Measurements from ENCODE around the gene SH2D4B.

SH2D4B gene

DNA sequence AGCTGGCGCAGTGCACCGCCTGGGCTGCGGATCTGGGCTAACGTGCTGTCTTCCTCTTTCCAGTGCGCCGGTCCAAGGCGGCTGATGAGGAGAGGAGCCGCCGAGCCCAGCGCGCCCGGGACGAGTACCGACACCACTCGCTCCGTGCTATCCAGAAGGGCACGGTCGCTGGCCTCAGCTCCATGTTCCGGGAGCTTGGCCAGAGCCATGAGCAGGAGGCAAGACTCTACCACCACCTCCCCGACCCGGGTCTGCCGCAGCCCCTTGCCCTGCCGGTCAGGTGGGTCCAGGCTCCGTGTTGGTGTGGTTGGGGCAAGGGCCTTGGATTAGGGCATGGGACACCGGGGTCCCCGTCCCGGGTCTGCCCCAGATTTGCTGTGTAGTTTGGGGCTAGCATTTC lies 65.8 kb downstream of the SH2D4B start:
- no peaks in the 10 kb centered on the region for H3K4me1 ChIP-seq (ENCODE audit: control insufficient read depth in 1 of 2, insufficient read depth in 2 of 2, low read length in 2 of 2)
- no peak overlapping the region for H3K27ac ChIP-seq (ENCODE audit: low read length)
- no peaks in the 10 kb centered on the region for H3K27me3 ChIP-seq (ENCODE audit: low read depth, low read length)
- H3K4me3 ChIP-seq (ENCODE audit: low read depth in 1 of 2, low read length in 2 of 2): no peak overlapping the region
- H3K36me3 ChIP-seq (ENCODE audit: control insufficient read depth in 1 of 2, insufficient read depth in 2 of 2, low read length in 2 of 2): no peaks in the 10 kb centered on the region
- no peaks in the 10 kb centered on the region for H3K9me3 ChIP-seq (ENCODE audit: control insufficient read depth in 1 of 2, low read length in 2 of 2)

GRCh38 chr10:80608706-80609105 lies 71.0 kb downstream of the SH2D4B start:
- Histone ChIP-seq H3K36me3 (ENCODE audit: control insufficient read depth in 1 of 2, insufficient read depth in 2 of 2, low read length in 2 of 2) (no peaks in the 10 kb centered on the region), H3K4me1 (ENCODE audit: control insufficient read depth in 1 of 2, insufficient read depth in 2 of 2, low read length in 2 of 2) (no peaks in the 10 kb centered on the region), H3K4me3 (ENCODE audit: low read depth in 1 of 2, low read length in 2 of 2) (no peak overlapping the region), H3K27ac (ENCODE audit: low read length) (no peak overlapping the region), H3K9me3 (ENCODE audit: control insufficient read depth in 1 of 2, low read length in 2 of 2) (no peaks in the 10 kb centered on the region), H3K27me3 (ENCODE audit: low read depth, low read length) (no peaks in the 10 kb centered on the region)

- H3K27ac ChIP-seq (ENCODE audit: low read length): no peak overlapping the region
- H3K36me3 ChIP-seq (ENCODE audit: control insufficient read depth in 1 of 2, insufficient read depth in 2 of 2, low read length in 2 of 2): no peaks in the 10 kb centered on the region
- H3K27me3 ChIP-seq (ENCODE audit: low read depth, low read length): no peaks in the 10 kb centered on the region
- no peak overlapping the region for H3K4me3 ChIP-seq (ENCODE audit: low read depth in 1 of 2, low read length in 2 of 2)
- H3K4me1 ChIP-seq (ENCODE audit: control insufficient read depth in 1 of 2, insufficient read depth in 2 of 2, low read length in 2 of 2): no peaks in the 10 kb centered on the region
- no peaks in the 10 kb centered on the region for H3K9me3 ChIP-seq (ENCODE audit: control insufficient read depth in 1 of 2, low read length in 2 of 2)
These were observed 71.6 kb downstream of the SH2D4B start for GRCh38 chr10:80609331-80609730.

GRCh38 chr10:80611481-80612185 lies 73.9 kb downstream of the SH2D4B start:
- Histone ChIP-seq H3K27ac (ENCODE audit: low read length) (no peak overlapping the region), H3K4me1 (ENCODE audit: control insufficient read depth in 1 of 2, insufficient read depth in 2 of 2, low read length in 2 of 2) (no peaks in the 10 kb centered on the region), H3K4me3 (ENCODE audit: low read depth in 1 of 2, low read length in 2 of 2) (no peak overlapping the region), H3K27me3 (ENCODE audit: low read depth, low read length) (no peaks in the 10 kb centered on the region), H3K9me3 (ENCODE audit: control insufficient read depth in 1 of 2, low read length in 2 of 2) (no peaks in the 10 kb centered on the region), H3K36me3 (ENCODE audit: control insufficient read depth in 1 of 2, insufficient read depth in 2 of 2, low read length in 2 of 2) (no peaks in the 10 kb centered on the region)

- Histone ChIP-seq H3K27ac (ENCODE audit: low read length) (no peak overlapping the region), H3K4me3 (ENCODE audit: low read depth in 1 of 2, low read length in 2 of 2) (no peak overlapping the region), H3K27me3 (ENCODE audit: low read depth, low read length) (no peaks in the 10 kb centered on the region), H3K9me3 (ENCODE audit: control insufficient read depth in 1 of 2, low read length in 2 of 2) (no peaks in the 10 kb centered on the region), H3K36me3 (ENCODE audit: control insufficient read depth in 1 of 2, insufficient read depth in 2 of 2, low read length in 2 of 2) (no peaks in the 10 kb centered on the region), H3K4me1 (ENCODE audit: control insufficient read depth in 1 of 2, insufficient read depth in 2 of 2, low read length in 2 of 2) (no peaks in the 10 kb centered on the region)
These were observed 74.6 kb downstream of the SH2D4B start for GRCh38 chr10:80612261-80612660.

- H3K4me1 ChIP-seq (ENCODE audit: control insufficient read depth in 1 of 2, insufficient read depth in 2 of 2, low read length in 2 of 2): no peaks in the 10 kb centered on the region
- H3K4me3 ChIP-seq (ENCODE audit: low read depth in 1 of 2, low read length in 2 of 2): no peak overlapping the region
- no peak overlapping the region for H3K27ac ChIP-seq (ENCODE audit: low read length)
- no peaks in the 10 kb centered on the region for H3K9me3 ChIP-seq (ENCODE audit: control insufficient read depth in 1 of 2, low read length in 2 of 2)
- no peaks in the 10 kb centered on the region for H3K27me3 ChIP-seq (ENCODE audit: low read depth, low read length)
- H3K36me3 ChIP-seq (ENCODE audit: control insufficient read depth in 1 of 2, insufficient read depth in 2 of 2, low read length in 2 of 2): no peaks in the 10 kb centered on the region
These were observed 75.9 kb downstream of the SH2D4B start for GRCh38 chr10:80613466-80614170.

- H3K4me1 ChIP-seq (ENCODE audit: control insufficient read depth in 1 of 2, insufficient read depth in 2 of 2, low read length in 2 of 2): no peaks in the 10 kb centered on the region
These were observed 77.1 kb downstream of the SH2D4B start for GRCh38 chr10:80614576-80615416.

GRCh38 chr10:80617807-80618206 lies 80.1 kb downstream of the SH2D4B start:
- Histone ChIP-seq H3K9me3 (ENCODE audit: control insufficient read depth in 1 of 2, low read length in 2 of 2) (no peaks in the 10 kb centered on the region), H3K4me3 (ENCODE audit: low read depth in 1 of 2, low read length in 2 of 2) (no peak overlapping the region), H3K4me1 (ENCODE audit: control insufficient read depth in 1 of 2, insufficient read depth in 2 of 2, low read length in 2 of 2) (no peaks in the 10 kb centered on the region), H3K27me3 (ENCODE audit: low read depth, low read length) (no peaks in the 10 kb centered on the region), H3K27ac (ENCODE audit: low read length) (no peak overlapping the region), H3K36me3 (ENCODE audit: control insufficient read depth in 1 of 2, insufficient read depth in 2 of 2, low read length in 2 of 2) (no peaks in the 10 kb centered on the region)

More at GRCh38 chr10:80614576-80615416, 77.1 kb downstream of the SH2D4B start:
- H3K9me3 ChIP-seq (ENCODE audit: control insufficient read depth in 1 of 2, low read length in 2 of 2): no peaks in the 10 kb centered on the region
- H3K36me3 ChIP-seq (ENCODE audit: control insufficient read depth in 1 of 2, insufficient read depth in 2 of 2, low read length in 2 of 2): no peaks in the 10 kb centered on the region
- H3K4me3 ChIP-seq (ENCODE audit: low read depth in 1 of 2, low read length in 2 of 2): no peak overlapping the region
- H3K27ac ChIP-seq (ENCODE audit: low read length): no peak overlapping the region
- no peaks in the 10 kb centered on the region for H3K27me3 ChIP-seq (ENCODE audit: low read depth, low read length)

GRCh38 chr10:80619036-80619435 lies 81.3 kb downstream of the SH2D4B start:
- Histone ChIP-seq H3K27ac (ENCODE audit: low read length) (no peak overlapping the region), H3K27me3 (ENCODE audit: low read depth, low read length) (no peaks in the 10 kb centered on the region), H3K36me3 (ENCODE audit: control insufficient read depth in 1 of 2, insufficient read depth in 2 of 2, low read length in 2 of 2) (no peaks in the 10 kb centered on the region), H3K4me3 (ENCODE audit: low read depth in 1 of 2, low read length in 2 of 2) (no peak overlapping the region), H3K4me1 (ENCODE audit: control insufficient read depth in 1 of 2, insufficient read depth in 2 of 2, low read length in 2 of 2) (no peaks in the 10 kb centered on the region), H3K9me3 (ENCODE audit: control insufficient read depth in 1 of 2, low read length in 2 of 2) (no peaks in the 10 kb centered on the region)

- H3K27me3 ChIP-seq (ENCODE audit: low read depth, low read length): no peaks in the 10 kb centered on the region
- H3K9me3 ChIP-seq (ENCODE audit: control insufficient read depth in 1 of 2, low read length in 2 of 2): peaks cover 0 to 5% of the 10 kb centered on the region in 2 donors
- H3K27ac ChIP-seq (ENCODE audit: low read length): no peak overlapping the region
- no peaks in the 10 kb centered on the region for H3K4me1 ChIP-seq (ENCODE audit: control insufficient read depth in 1 of 2, insufficient read depth in 2 of 2, low read length in 2 of 2)
- H3K36me3 ChIP-seq (ENCODE audit: control insufficient read depth in 1 of 2, insufficient read depth in 2 of 2, low read length in 2 of 2): no peaks in the 10 kb centered on the region
- H3K4me3 ChIP-seq (ENCODE audit: low read depth in 1 of 2, low read length in 2 of 2): no peak overlapping the region
These were observed 84.5 kb downstream of the SH2D4B start for GRCh38 chr10:80622153-80622552.

DNA sequence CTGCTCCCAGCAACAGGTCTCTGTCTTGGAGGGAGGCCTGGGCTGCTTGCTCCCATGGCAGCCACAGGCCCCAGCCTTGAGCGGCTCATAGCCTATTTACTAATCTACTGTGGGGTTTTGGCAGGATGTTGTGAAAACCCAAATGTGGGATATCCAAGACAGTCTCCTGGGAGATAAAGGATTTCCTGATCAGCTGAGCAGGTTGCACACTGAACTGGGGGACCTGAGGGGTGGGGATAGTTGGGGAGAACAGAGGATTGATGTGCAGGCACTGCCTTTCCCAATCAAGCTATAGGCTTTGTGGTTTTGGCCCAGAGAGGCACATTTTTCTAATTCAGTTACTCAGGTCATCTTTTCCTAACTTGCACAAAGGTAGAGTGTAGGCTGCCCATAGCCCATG lies 92.6 kb downstream of the SH2D4B start:
- no peaks in the 10 kb centered on the region for H3K4me1 ChIP-seq (ENCODE audit: control insufficient read depth in 1 of 2, insufficient read depth in 2 of 2, low read length in 2 of 2)
- H3K9me3 ChIP-seq (ENCODE audit: control insufficient read depth in 1 of 2, low read length in 2 of 2): peaks cover 0 to 5% of the 10 kb centered on the region in 2 donors
- no peak overlapping the region for H3K4me3 ChIP-seq (ENCODE audit: low read depth in 1 of 2, low read length in 2 of 2)
- H3K36me3 ChIP-seq (ENCODE audit: control insufficient read depth in 1 of 2, insufficient read depth in 2 of 2, low read length in 2 of 2): no peaks in the 10 kb centered on the region
- no peaks in the 10 kb centered on the region for H3K27me3 ChIP-seq (ENCODE audit: low read depth, low read length)
- no peak overlapping the region for H3K27ac ChIP-seq (ENCODE audit: low read length)
